Measurements from ENCODE around the gene CAV2.

DNA sequence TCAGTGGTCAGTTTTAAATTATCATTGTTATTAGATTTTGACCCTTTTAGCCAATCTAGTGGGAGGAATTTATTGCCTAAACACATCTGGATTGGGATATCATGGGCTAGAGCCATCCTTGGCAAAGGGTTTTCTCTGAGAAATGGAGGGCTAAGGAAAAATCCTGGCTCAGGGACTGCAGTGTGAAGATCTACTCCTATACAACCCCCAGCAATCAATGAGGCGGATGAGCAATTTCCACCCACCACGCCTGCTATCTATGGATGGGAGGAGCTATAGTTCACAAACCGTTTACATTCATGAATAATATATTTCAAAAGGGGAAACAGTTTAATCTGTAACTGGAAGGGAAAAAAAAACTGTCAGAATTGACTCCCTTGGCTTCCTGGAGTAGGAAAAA, 28.0 kb downstream of the CAV2 start:
- TF ChIP-seq, protein P1, sequence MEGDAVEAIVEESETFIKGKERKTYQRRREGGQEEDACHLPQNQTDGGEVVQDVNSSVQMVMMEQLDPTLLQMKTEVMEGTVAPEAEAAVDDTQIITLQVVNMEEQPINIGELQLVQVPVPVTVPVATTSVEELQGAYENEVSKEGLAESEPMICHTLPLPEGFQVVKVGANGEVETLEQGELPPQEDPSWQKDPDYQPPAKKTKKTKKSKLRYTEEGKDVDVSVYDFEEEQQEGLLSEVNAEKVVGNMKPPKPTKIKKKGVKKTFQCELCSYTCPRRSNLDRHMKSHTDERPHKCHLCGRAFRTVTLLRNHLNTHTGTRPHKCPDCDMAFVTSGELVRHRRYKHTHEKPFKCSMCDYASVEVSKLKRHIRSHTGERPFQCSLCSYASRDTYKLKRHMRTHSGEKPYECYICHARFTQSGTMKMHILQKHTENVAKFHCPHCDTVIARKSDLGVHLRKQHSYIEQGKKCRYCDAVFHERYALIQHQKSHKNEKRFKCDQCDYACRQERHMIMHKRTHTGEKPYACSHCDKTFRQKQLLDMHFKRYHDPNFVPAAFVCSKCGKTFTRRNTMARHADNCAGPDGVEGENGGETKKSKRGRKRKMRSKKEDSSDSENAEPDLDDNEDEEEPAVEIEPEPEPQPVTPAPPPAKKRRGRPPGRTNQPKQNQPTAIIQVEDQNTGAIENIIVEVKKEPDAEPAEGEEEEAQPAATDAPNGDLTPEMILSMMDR (IDR thresholded peaks at IDR 0.05; ENCODE audit: insufficient read depth, low read length, poor library complexity, severe bottlenecking), result no peak
- no peak for TF ChIP-seq EZH2phosphoT487 (conservative IDR thresholded peaks at IDR 0.05; ENCODE audit: low read length)

Data from SU-DHL-6 (cell line).